ENCODE measurements around the gene CAMTA1.

CAMTA1 gene

GRCh38 chr1:7558921-7559869 is 773.9 kb downstream of the CAMTA1 start:
- no peak for DNase-seq

DNA sequence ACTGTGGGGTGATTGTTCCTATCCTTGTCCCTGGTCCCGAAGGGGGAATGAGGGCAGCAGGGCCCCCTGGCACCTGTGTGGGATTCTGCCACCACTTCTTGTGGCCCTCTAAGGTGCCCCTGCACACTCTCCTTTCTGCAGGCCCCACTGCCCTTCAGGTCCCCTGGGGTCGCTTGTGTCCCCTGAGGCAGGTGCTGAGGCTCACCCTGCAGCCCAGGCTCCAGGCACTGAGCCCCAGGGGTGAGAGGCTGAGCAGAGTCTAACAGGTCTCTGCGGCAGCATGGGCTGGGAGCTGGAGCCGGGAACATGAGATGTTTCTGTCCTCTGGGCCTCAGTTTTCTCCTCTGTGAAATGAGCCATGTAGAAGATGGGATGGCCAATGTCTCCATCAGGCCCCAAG is 774.9 kb downstream of the CAMTA1 start:
- DNase-seq, result no peak

- DNase-seq, result no peak
These were observed 775.4 kb downstream of the CAMTA1 start for GRCh38 chr1:7560601-7561181.

GRCh38 chr1:7561331-7561921 is 776.2 kb downstream of the CAMTA1 start:
- DNase-seq, result no peak

DNA sequence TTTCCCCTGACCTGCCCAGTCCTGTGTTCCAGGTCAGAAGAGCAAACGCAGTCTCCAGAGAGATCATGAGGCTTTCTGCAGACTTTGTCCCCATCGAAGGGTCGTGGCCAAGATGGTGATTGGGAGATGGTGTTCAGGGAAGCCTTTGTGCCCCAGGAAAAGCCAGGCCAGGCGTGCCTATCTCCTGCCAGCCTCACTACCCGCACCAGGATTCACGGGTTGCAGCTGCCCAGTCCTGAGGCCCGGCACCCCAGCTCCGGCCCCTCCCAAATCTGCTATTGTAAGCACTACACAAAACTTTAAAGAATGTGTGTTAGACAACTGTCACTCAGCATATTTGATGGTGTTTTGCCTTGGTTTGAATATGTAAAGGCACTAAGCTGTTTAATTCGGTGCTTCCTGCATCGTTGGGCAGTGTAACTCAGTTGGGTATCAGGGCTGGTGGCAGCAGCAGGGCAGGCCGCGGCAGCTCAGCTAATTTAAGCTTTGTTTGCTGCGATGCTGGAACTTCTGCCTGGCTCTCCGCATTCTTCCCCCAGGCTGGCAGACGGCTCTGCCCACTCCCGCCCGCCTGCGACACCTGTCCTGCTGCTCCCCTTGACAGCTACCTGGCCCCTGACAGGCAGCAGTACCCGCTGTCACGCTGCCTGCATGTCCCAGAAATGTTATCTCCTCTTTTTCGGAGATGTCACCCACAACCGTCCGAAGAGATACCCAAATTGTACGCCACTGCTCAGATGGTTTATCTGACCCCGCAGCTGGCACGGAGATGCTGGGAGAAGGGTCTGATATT is 776.9 kb downstream of the CAMTA1 start:
- DNase-seq, result no peak

DNA sequence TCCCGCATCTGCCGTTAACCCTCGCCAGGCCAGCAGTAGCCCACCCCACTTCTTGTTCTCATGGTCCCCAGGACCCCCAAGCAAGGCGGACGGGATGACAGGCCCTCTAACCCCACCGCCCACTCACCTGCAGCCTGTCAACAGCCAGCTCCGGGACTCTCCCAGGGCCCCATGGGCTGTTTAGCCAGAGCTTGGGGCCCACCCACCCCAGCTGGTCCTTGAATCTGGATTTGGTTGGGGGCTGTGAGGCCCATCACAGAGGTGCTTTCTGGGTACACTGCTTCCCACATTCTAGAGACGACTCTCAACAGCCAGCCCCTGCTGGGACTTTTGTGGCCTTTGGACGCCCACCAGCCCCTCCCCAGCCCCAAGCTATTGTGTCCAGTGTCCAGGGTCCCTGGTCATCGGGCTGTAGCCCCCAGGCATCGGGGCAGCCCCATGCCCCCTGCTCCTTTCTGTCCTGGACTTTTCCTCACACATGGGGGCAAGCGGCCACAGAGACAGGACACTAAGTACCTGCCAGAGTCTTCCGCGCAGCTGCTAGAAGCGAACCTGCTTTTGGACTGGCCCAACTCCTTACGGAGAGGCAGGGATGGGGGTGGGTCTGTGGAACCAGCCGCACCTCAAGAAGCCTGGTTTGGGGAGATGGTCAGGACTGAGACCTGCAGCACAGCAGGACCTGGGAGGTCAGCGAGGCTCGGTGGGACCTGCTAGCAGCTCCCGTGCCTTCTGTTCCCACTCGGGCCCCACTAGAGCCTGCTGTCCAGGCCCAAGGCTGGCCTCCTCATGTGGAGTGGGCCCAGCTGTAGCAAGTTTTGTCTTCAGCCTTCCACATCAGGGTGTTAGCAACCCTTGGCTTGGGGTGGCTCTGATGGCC is 777.7 kb downstream of the CAMTA1 start:
- no peak for DNase-seq

GRCh38 chr1:7564137-7564536 is 778.9 kb downstream of the CAMTA1 start:
- no peak for DNase-seq

DNA sequence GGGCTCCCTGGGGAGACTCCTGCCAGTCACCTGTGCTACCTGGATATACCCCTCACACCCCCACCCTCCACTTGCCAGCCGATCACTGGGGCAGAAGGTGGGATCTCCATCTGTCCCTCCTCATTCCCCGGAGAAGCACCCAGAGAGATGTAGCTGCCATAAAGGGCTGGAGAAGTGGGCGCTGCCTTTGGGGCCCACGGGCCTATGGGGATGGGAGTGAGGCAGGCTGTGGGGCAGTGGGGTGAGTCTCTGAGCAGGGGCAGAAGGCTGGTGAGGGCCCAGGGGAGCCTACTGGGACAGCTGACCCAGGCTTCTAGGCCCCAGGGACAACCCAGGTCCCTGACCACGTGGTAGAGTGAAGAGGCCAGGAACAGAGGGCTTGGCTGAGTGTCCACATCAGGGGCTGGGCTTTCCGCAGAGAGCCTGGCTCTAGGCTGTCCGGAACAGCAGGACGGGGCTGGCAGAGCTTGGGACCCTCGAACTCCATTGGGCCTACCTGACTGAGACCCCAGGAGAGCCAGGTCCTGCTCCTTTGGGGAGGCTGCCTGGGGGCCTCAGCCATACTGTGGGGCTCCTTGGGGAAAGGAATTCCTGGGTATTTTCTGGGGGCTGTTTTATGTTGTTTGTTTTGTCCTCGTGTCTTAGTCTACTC is 780.0 kb downstream of the CAMTA1 start:
- DNase-seq, result no peak

- DNase-seq, result no peak
These were observed 781.4 kb downstream of the CAMTA1 start for GRCh38 chr1:7566417-7567375.

GRCh38 chr1:7567376-7567775 is 782.1 kb downstream of the CAMTA1 start:
- no peak for DNase-seq

DNA sequence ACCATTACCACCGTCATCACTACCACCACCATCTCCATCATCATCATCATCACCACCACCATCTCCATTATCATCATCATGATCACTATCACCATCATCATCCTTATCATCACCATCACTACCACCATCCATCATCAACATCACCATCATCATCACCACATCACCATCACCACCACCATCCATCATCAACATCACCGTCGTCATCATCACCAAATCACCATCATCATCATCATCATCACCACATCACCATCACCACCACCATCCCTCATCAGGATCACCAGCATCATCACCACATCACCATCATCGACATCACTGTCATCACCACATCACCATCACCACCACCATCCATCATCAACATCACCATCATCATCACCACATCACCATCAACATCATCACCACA is 782.8 kb downstream of the CAMTA1 start:
- DNase-seq, result no peak

DNA sequence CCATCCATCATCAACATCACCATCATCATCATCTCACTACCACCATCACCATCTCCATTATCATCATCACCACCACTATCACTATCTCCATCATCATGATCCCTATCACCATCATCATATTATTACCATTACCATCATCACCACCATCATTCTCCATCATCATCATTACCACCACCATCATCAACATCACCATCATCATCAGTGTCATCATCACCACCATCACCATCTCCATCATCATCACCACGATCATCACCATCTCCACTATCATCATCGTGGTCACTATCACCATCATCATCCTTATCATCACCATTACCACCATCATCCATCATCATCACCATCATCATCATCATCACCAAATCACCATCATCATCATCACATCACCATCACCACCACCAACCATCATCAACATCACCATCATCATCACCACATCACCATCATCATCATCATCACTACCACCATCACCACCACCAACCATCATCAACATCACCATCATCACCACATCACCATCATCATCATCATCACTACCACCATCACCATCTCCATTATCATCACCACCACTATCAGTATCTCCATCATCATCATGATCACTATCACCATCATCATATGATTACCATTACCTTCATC is 783.8 kb downstream of the CAMTA1 start:
- no peak for DNase-seq

DNA sequence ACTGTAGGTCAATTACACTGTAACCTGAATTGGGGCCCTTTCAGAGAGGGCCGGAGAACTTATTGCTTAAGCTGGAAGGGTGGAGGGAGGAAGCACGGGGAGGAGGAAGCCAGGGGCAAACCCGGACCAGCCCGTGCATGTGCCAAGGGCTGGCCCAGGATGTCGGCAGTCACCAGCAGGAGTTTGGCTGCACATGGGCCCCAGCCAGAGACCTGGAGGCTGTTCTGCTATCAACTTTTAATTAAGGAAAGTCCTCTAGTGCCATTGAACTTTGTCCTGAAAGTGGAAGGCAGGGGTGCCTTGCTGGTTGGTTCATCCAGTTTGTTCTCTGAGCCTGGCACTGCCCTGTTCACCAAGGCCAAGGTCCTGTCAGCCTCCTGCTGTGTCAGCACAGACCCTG is 785.1 kb downstream of the CAMTA1 start:
- DNase-seq, result no peak

GRCh38 chr1:7572654-7573152 is 787.4 kb downstream of the CAMTA1 start:
- DNase-seq, result no peak

DNA sequence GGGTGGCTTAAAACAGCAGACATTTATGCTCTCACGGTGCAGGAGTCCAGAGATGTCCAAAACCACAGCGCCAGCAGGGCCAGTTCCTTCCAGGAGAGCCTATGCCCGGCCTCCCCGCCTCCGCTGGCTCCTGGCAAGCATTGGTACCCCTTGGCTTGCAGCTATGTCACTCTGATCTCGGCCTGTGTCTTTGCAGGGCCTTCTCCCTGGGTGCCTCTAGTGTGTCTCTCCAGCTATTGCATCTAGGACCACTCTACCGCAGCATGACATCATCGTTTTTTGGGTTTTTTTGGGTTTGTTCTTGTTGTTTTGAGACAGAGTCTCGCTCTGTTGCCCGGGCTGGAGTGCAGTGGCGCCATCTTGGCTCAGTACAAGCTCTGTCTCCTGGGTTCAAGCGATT is 788.2 kb downstream of the CAMTA1 start:
- no peak for DNase-seq

- DNase-seq, result no peak
These were observed 789.1 kb downstream of the CAMTA1 start for GRCh38 chr1:7574121-7575040.

GRCh38 chr1:7575041-7575400 is 789.8 kb downstream of the CAMTA1 start:
- no peak for DNase-seq

DNA sequence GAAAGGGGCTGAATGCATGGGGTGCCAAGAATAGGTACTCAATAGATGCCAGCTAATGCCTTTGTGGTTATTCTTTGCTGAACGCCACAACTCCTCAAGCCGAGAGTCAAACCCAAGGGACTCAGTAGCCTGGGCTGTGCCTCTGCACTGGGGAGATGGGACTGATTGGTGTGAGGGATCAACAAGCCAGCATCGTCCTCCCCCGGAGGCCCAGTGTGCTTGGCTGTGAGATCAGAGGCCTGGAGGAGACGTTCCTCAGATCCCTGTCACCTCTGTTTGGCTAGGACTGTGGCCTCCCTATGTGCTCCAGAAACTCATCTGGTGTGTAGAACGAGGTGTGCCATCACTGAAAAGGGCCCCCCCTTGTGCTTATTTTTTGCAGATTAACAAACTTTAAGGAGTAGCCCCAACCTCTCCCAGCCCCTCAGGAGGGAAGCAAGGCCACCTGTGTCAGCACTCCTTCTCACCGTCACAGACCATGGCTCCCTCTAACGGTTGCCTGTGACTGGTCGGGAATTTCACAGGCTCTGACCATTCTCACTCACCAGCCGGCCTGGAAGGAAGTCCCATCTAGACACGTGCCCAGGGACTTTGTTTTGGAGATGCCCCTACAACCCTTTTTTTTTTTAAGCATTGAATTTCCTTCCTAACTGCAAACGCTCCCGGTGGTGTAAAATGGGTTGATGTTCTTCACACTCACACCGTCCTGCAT is 791.8 kb downstream of the CAMTA1 start:
- DNase-seq, result no peak

Measured in Kasumi-1 (cell line).